GM12891 (cell line): ENCODE measurements around the gene L3MBTL3.

ENCODE experiments used
- POLR2A ChIP-seq: IDR thresholded peaks from 2 replicates; pipeline ENCODE4 v1.6.1; 2011; ENCODE audit warnings: low read depth, low read length, control low read depth
- POLR2AphosphoS5 ChIP-seq: IDR thresholded peaks from 2 replicates; pipeline ENCODE4 v1.6.1; 2011; ENCODE audit warnings: low read depth, low read length, control low read depth
- SPI1 ChIP-seq: IDR thresholded peaks from 2 replicates; pipeline ENCODE4 v1.6.1; 2011; ENCODE audit warnings: low read depth, low read length, control low read depth
- TAF1 ChIP-seq: IDR thresholded peaks from 2 replicates; pipeline ENCODE4 v1.6.1; 2011; ENCODE audit warnings: low read depth, low read length, control low read depth

- TF ChIP-seq POLR2A = no peak
- TF ChIP-seq POLR2AphosphoS5 = no peak
- TF ChIP-seq TAF1 = no peak
- TF ChIP-seq SPI1 = no peak
Observed at GRCh38 chr6:130164251-130164650, 145.9 kb downstream of the L3MBTL3 start.
